Endothelial cell of umbilical vein (primary cell): ENCODE results near the gene ACE. TPM values are rescaled to one million over a fixed set of nuclear protein-coding genes. Genes with fewer than 3 reads are reported as not detected.

Experiments
- BruUV-seq: library from RNA; stranded (reverse); fragments of 400-500 nt; replicated peaks from 2 replicates; lab custom pipeline; 2021; lab: Mats Ljungman, UMichigan
- CTCF ChIA-PET: fragments of 300-600, 350-600 bp; sonication (Branson Sonifier 250); formaldehyde crosslinking; loops from one replicate; lab custom pipeline; 2021; ENCODE audit warnings: antibody characterized with exemption, inconsistent platforms; lab: Charles Lee
- POLR2A ChIA-PET: fragments of 300-600, 350-600 bp; sonication (Branson Sonifier 250); formaldehyde crosslinking; loops from one replicate; lab custom pipeline; 2021; ENCODE audit warnings: antibody characterized with exemption, inconsistent platforms; lab: Charles Lee
- DNase-seq: peaks from one replicate; pipeline ENCODE4 v3.0.0-alpha.2; 2011; ENCODE audit warnings: low read depth, low spot score
- FAIRE-seq: peaks from 2 replicates; lab custom pipeline; 2011; peaks lifted over from hg19 to GRCh38; lab: Jason Lieb, UNC
- H2AFZ ChIP-seq: 2 replicates; pipeline ENCODE4 v1.6.0; 2012; ENCODE audit warnings: low read depth, low read length, control low read depth, inconsistent platforms
- H3K27ac ChIP-seq: 2 replicates; pipeline ENCODE4 v1.5.1; 2011; ENCODE audit warnings: low read depth, mild to moderate bottlenecking, control low read depth, low read length, moderate library complexity; ENCODE audit not compliant: insufficient read depth
- H3K27me3 ChIP-seq, 2 experiments: 2 replicates each; pipeline versions ENCODE4 v1.6.0 to v1.6.1; 2011; ENCODE audit warnings: low read length in 2 of 2, mixed read lengths in 1 of 2; ENCODE audit not compliant: control insufficient read depth in 2 of 2, insufficient read depth in 2 of 2
- H3K36me3 ChIP-seq, 2 experiments: 2 replicates in 1 of 2; 3 replicates in 1 of 2; pipeline ENCODE4 v1.5.1; 2011; ENCODE audit warnings: low read length in 2 of 2, mild to moderate bottlenecking in 1 of 2, moderate library complexity in 1 of 2; ENCODE audit not compliant: control insufficient read depth in 2 of 2, insufficient read depth in 2 of 2; ENCODE audit errors: extremely low read depth in 1 of 2
- H3K4me1 ChIP-seq: 3 replicates; pipeline ENCODE4 v1.5.1; 2011; ENCODE audit warnings: mild to moderate bottlenecking, low read length; ENCODE audit not compliant: control insufficient read depth, insufficient read depth; ENCODE audit errors: extremely low read depth
- H3K4me2 ChIP-seq: 2 replicates; pipeline ENCODE4 v1.6.1; 2011; ENCODE audit warnings: low read length, control low read depth, mixed read lengths; ENCODE audit not compliant: insufficient read depth
- H3K4me3 ChIP-seq, 3 experiments: fragments of 200-600 bp in 1 of 3; sonication (generic), shearing (Covaris generic) in 1 of 3; replicated peaks in 1 of 3; 2 replicates each; pipeline ENCODE4 v1.5.1; 2011 to 2016; ENCODE audit warnings: control low read depth in 3 of 3, low read length in 3 of 3, mild to moderate bottlenecking in 2 of 3, inconsistent platforms in 1 of 3, low read depth in 1 of 3, moderate library complexity in 1 of 3; ENCODE audit not compliant: insufficient read depth in 1 of 3
- H3K79me2 ChIP-seq: 2 replicates; pipeline ENCODE4 v1.6.0; 2012; ENCODE audit warnings: low read length, inconsistent platforms; ENCODE audit not compliant: control insufficient read depth, insufficient read depth
- H3K9ac ChIP-seq: replicated peaks from 2 replicates; pipeline ENCODE3; 2011; ENCODE audit warnings: low read length, control low read depth; ENCODE audit not compliant: insufficient read depth; ENCODE audit errors: extremely low read depth
- H3K9me1 ChIP-seq: replicated peaks from 3 replicates; pipeline ENCODE4 v1.6.0; 2011; ENCODE audit warnings: mild to moderate bottlenecking, low read length; ENCODE audit not compliant: control insufficient read depth, insufficient read depth; ENCODE audit errors: extremely low read depth
- H3K9me3 ChIP-seq: replicated peaks from 2 replicates; pipeline ENCODE4 v1.5.1; 2012; ENCODE audit warnings: low read length, inconsistent platforms; ENCODE audit not compliant: control insufficient read depth, insufficient read depth
- H4K20me1 ChIP-seq: replicated peaks from 2 replicates; pipeline ENCODE3; 2011; ENCODE audit warnings: mild to moderate bottlenecking, low read length; ENCODE audit not compliant: control insufficient read depth, insufficient read depth; ENCODE audit errors: extremely low read depth
- EZH2 ChIP-seq: IDR thresholded peaks from 2 replicates; pipeline ENCODE4 v1.6.1; 2012; ENCODE audit warnings: borderline replicate concordance, low read depth, mild to moderate bottlenecking, moderate library complexity, low read length, inconsistent platforms; ENCODE audit not compliant: severe bottlenecking
- FOS ChIP-seq: IDR thresholded peaks from 2 replicates; pipeline ENCODE4 v1.6.1; 2011; ENCODE audit warnings: mild to moderate bottlenecking, low read length, moderate library complexity, borderline replicate concordance; ENCODE audit not compliant: insufficient read depth
- GATA2 ChIP-seq: IDR thresholded peaks from 2 replicates; pipeline ENCODE4 v1.7.0; 2011; ENCODE audit warnings: low read depth, mild to moderate bottlenecking, moderate library complexity, mixed read lengths, low read length; ENCODE audit not compliant: insufficient read length, insufficient read depth
- JUN ChIP-seq: IDR thresholded peaks from 2 replicates; pipeline ENCODE4 v1.6.1; 2011; ENCODE audit warnings: borderline replicate concordance, low read depth; ENCODE audit not compliant: insufficient read length, insufficient read depth
- MYC ChIP-seq: IDR thresholded peaks from one replicate; pipeline ENCODE4 v1.6.1; 2011; ENCODE audit warnings: mild to moderate bottlenecking, low read depth, low read length
- POLR2A ChIP-seq: IDR thresholded peaks from 2 replicates; pipeline ENCODE4 v1.6.1; 2012; ENCODE audit warnings: low read depth, mild to moderate bottlenecking, control low read depth, low read length
- POLR2AphosphoS5 ChIP-seq: IDR thresholded peaks from 2 replicates; pipeline ENCODE4 v1.6.1; 2012; ENCODE audit warnings: low read depth, mild to moderate bottlenecking, control low read depth, low read length, moderate library complexity; ENCODE audit not compliant: insufficient read depth
- dilution Hi-C: fragments of 300-500 bp; cut with MboI; formaldehyde crosslinking; loops from one replicate; pipeline ENCODE4 v1.15.0; 2019; ENCODE audit warnings: low sequenced_read_pairs; ENCODE audit not compliant: extremely low pct_ligation_motif_present
- intact Hi-C: fragments of 100-400 bp; cut with micrococcal nuclease; formaldehyde crosslinking; loops from one replicate; pipeline ENCODE4 v1.10.0; 2022
- polyA plus RNA-seq, 4 experiments: library from polyadenylated mRNA; depleted of rRNA in 3 of 4; stranded (reverse) in 3 of 4; unstranded in 1 of 4; fragments of >200 nt; gene quantifications; 2 replicates each; pipeline versions ENCODE4 v1.2.1 to v1.2.3, GENCODE V29; 2011 to 2012; ENCODE audit warnings: missing spikeins in 1 of 4
- total RNA-seq: library from RNA; stranded (reverse); gene quantifications from 2 replicates; pipeline ENCODE4 v1.2.3, GENCODE V29; 2021
- TF ChIP-seq, protein P1 (sequence below), 2 donors: IDR thresholded peaks; 1 replicate in 1 of 2; 2 replicates in 1 of 2; pipeline ENCODE4 v1.5.1; 2011; ENCODE audit warnings: low read length in 2 of 2, mild to moderate bottlenecking in 2 of 2, moderate library complexity in 2 of 2, control low read depth in 1 of 2, inconsistent platforms in 1 of 2, low read depth in 1 of 2; ENCODE audit not compliant: insufficient read depth in 1 of 2; ENCODE audit errors: extremely low read depth in 1 of 2
- TF ChIP-seq, protein P2 (sequence below): IDR thresholded peaks from 2 replicates; pipeline ENCODE4 v1.6.1; 2011; ENCODE audit not compliant: insufficient read depth, insufficient read length

ACE gene
- total and polyA plus RNA-seq, 2 donors (not counting 3 experiments of a cell fraction or from before 2014, with no cell fraction given): 63.4 to 207 TPM

DNA sequence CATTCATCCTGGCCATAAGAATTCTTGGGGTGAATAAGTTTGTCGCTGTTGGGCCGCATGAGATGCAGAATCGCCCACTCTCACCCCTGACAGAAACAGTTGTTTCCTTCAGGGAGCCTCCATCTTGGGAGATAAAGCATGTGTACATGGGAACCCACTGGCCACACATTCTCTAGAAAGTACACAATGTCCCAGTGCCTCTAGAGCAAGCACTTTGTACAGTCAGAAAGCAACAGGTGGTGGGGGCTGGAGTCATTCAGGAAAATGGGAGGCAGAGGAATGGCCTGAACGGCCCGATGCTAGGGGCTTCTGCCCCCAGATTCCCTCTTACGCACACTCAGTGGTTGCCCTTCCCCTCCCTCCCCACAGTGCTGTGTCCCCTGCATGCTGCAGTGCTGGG is 16.1 kb downstream of the ACE start:
- dilution Hi-C loops: no loop called here
- Histone ChIP-seq H2AFZ (no peak overlapping the region), H3K79me2 (no peaks in the 10 kb centered on the region), H3K4me1 (no peaks in the 10 kb centered on the region), H3K4me2 (no peak overlapping the region), H3K4me3 (no peak overlapping the region), H4K20me1 (no peaks in the 10 kb centered on the region), H3K36me3 (peaks cover 0 to 36% of the 10 kb centered on the region in 2 experiments), H3K27ac (no peak overlapping the region), H3K27me3 (no peaks in the 10 kb centered on the region), H3K9me3 (no peaks in the 10 kb centered on the region), H3K9ac (no peak overlapping the region), H3K9me1 (no peaks in the 10 kb centered on the region)
- FAIRE-seq (no peak), DNase-seq (no peak)
- CTCF ChIA-PET: interaction anchor here (1.0 to 2.4 kb wide), 3 partner anchors 13 to 119 kb away, joined by 3 to 9 read pairs (median 7); no protein-coding TSS in a partner anchor
- intact Hi-C loops: no loop called here
- POLR2A ChIA-PET: no interaction called here
- TF ChIP-seq FOS: no peak
- TF ChIP-seq, protein P1, sequence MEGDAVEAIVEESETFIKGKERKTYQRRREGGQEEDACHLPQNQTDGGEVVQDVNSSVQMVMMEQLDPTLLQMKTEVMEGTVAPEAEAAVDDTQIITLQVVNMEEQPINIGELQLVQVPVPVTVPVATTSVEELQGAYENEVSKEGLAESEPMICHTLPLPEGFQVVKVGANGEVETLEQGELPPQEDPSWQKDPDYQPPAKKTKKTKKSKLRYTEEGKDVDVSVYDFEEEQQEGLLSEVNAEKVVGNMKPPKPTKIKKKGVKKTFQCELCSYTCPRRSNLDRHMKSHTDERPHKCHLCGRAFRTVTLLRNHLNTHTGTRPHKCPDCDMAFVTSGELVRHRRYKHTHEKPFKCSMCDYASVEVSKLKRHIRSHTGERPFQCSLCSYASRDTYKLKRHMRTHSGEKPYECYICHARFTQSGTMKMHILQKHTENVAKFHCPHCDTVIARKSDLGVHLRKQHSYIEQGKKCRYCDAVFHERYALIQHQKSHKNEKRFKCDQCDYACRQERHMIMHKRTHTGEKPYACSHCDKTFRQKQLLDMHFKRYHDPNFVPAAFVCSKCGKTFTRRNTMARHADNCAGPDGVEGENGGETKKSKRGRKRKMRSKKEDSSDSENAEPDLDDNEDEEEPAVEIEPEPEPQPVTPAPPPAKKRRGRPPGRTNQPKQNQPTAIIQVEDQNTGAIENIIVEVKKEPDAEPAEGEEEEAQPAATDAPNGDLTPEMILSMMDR (IDR thresholded peaks at IDR 0.05; ENCODE audit: extremely low read depth in 1 of 2, insufficient read depth in 1 of 2, low read depth in 1 of 2, low read length in 2 of 2): no peak
- no peak for TF ChIP-seq MYC
- TF ChIP-seq JUN: no peak
- no peak for TF ChIP-seq POLR2A
- TF ChIP-seq EZH2: no peak
- TF ChIP-seq, protein P2, sequence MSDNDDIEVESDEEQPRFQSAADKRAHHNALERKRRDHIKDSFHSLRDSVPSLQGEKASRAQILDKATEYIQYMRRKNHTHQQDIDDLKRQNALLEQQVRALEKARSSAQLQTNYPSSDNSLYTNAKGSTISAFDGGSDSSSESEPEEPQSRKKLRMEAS: no peak
- no peak for TF ChIP-seq POLR2AphosphoS5
- no peak for TF ChIP-seq GATA2
- no TSS peak for BruUV-seq
